Fibroblast of pulmonary artery (primary cell): Measurements from ENCODE around the gene VPS13D.
"Not testable (repeated sequence)": the region's sequence is repeated elsewhere in the genome, so short reads cannot be mapped to it uniquely, and the experiment has no call there.

Experiments used
- DNase-seq: peaks from one replicate; pipeline ENCODE4 v3.0.0-alpha.2; 2010; ENCODE audit warnings: low read depth
- H3K4me3 ChIP-seq: replicated peaks from 2 replicates; pipeline ENCODE4 v1.5.1; 2011; ENCODE audit warnings: low read depth, mild to moderate bottlenecking, control low read depth, low read length, moderate library complexity
- CTCF ChIP-seq: IDR thresholded peaks from 2 replicates; pipeline ENCODE4 v1.5.1; 2011; ENCODE audit warnings: mild to moderate bottlenecking, control low read depth, low read length, inconsistent platforms; ENCODE audit errors: missing control alignments

VPS13D gene

DNA sequence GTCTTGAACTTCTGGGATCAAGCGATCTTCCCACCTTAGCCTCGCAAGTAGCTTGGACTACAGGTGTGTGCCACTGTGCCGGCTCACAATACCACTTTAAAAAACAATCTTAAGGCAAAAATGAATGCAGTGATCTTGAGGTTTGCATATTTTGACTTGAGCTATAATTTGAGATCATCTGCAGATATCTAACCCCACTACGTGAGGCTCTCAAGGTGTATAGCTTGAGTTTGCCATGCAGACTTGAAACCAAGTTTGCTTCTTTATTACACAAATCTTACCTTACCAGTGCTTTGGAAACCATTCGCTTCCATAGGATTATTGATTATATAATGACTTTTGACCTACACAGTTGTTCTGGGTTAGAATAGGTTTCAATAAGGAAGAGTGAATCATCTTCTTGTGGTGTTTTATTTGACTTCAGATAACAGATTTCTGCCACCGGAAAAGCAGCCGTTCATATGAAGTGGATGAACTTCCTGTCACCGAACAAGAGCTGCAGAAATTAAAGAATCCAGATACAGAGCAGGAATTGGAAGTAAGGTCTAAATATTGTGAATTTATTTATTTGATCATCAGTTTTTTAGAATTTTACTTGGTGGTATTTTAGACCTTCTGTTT, 155.1 kb downstream of the VPS13D start:
- no peak overlapping the region for H3K4me3 ChIP-seq
- DNase-seq = no peak
- no peak for TF ChIP-seq CTCF

DNA sequence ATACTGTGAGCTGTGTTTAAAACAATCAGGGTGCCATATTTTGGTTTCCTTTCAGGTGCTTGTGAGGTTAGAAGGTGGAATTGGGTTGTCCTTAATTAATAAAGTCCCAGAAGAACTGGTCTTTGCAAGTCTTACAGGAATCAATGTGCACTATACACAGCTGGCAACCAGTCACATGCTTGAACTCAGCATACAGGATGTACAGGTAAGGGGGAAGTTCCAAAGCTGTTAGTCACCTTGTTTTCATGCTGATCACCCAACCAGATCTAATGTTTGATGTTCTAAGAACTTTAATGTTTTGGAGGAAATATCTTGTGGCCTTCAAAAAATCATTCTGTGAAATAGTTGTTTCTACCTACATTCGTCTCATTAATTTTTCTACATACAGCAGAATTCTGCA, 156.3 kb downstream of the VPS13D start:
- no peak overlapping the region for H3K4me3 ChIP-seq
- no peak for DNase-seq
- no peak for TF ChIP-seq CTCF

- H3K4me3 ChIP-seq = no peak overlapping the region
- DNase-seq = peak; percentile 27
- TF ChIP-seq CTCF = no peak
Measured at GRCh38 chr1:12387641-12388040, 157.8 kb downstream of the VPS13D start.

DNA sequence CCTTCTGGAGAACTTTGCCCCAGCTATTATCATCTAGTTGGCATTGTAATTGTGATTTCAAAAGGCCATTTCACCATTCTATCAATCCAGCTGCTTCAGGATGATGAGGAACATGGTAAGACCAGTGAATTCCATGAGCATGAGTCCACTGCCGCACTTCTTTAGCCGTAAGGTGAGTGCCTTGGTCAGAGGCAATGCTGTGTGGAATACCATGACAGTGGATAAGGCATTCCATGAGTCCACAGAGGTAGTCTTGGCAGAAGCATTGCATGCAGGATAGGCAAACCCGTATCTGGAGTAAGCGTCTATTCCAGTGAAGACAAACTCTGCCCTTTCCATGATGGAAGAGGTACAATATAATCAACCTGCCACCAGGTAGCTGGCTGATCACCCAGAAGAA, 160.5 kb downstream of the VPS13D start:
- H3K4me3 ChIP-seq, DNase-seq: not testable (repeated sequence)

- H3K4me3 ChIP-seq = no peak overlapping the region
- no peak for TF ChIP-seq CTCF
- DNase-seq = peak; percentile 41
Measured at GRCh38 chr1:12397462-12398450, 167.9 kb downstream of the VPS13D start.

DNA sequence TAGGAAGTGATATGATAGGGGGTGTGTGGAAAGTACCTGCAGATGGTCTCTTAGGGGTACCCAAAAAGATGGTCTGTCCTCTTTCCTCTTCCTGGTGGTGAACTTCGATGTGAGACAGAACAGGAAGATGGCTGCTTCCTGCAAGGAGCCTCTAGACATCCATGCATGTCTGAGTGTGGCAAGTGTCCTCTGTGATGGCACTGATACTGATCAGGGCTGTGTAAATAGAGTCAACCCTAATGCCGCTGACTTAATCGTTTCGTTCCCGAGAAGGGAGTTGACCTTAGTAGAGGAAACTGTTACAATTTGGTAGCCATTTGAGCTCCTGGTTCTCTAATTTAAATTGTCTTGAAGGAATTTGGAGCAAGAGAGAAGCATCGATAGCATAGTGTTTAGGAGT, 168.6 kb downstream of the VPS13D start:
- no peak for DNase-seq
- H3K4me3 ChIP-seq = no peak overlapping the region
- no peak for TF ChIP-seq CTCF

DNA sequence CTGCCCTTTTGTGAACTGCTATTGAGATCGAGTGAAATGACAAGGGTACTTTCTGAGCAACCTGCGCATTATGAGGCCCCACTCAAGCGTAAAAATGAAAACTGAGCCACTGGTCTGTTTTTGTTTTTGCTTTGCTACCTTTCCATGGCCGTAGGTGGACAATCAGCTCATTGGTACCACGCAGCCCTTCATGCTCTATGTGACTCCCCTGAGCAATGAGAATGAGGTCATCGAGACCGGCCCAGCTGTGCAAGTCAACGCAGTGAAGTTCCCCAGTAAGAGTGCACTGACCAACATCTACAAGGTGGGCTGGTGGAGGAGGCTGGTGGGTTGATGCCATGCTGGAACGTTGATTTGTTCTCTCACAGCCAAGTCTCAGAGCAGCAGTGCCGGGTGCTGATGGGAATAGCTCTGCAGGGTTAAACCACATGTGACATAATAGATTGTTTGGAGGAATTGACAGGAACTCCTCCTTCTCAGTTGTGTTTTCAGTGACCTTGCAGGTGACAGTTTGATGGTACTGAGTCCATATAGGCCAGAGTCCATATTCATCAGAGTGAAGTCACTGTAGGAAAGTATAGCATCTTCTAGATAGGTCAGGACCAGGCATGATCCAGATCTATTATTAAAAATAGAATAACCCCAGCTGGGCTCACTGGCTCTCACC, 170.3 kb downstream of the VPS13D start:
- TF ChIP-seq CTCF = no peak
- no peak for DNase-seq
- H3K4me3 ChIP-seq = no peak overlapping the region
